ENCODE measurements around the gene RPL12. TPM values are rescaled to one million over a fixed set of nuclear protein-coding genes. Genes with fewer than 3 reads are reported as not detected.
A peak's percentile ranks its signal among the peaks of the same experiment; 100 is the strongest.

RPL12 gene
- total RNA-seq, 1 experiment from 2014 or later = 2,503 TPM

DNA sequence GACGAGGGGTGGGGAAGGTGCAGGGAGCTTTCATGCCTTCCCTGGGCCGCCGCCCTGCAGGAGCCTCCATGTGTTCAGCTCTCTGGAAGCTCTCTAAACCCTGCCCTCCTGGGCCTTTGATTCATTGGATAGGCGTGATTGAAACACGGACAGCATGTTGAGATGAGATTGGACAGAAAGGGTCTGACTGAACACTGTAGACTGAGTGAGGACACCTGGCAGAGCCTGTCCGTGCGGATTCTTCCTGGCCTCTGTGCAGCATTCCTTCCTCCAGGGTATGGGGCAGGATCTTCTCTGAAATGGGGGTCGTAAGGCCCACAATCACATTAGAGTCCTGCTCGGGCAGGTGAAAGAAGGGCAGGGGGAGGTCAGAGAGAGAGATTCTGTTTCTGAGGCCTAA, 12.8 kb downstream of the RPL12 start:
- no peak for DNase-seq (ENCODE audit: low read depth)

DNA sequence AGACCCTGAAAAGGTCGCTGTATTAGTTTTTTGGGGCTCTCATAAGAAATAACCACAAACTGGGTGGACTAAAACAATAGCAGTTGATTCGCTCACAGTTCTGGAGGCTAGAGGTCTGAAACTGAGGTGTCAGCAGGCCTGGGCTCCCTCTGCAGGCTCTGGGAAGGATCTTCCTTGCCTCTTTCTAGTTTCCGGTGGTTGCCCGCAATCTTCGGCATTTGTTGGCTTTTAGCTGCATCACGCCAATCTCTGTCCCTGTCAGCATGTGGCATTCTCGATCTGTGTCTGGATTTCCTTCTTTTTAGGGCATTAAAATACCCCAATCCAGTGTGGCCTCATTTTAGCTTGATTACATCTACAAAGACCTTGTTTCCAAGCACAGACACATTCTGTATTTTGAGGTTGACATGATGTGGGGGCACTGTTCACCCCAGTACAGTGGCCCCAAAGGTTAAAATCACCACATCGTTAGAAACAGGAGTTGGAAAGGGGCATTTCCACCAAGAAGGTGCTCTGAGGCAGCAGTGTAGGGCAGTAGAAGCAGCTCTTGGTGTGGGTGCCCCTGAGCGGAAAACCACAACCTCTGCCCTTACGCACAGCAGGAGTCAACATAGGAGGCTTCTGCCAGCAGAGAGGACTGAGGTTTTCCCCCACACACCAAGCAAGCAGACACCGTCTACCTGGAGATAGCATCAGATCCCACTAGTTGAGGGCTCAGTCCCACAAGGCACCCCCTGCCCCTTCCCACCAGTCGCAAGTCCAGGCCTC, 13.5 kb downstream of the RPL12 start:
- no peak for DNase-seq (ENCODE audit: low read depth)

DNA sequence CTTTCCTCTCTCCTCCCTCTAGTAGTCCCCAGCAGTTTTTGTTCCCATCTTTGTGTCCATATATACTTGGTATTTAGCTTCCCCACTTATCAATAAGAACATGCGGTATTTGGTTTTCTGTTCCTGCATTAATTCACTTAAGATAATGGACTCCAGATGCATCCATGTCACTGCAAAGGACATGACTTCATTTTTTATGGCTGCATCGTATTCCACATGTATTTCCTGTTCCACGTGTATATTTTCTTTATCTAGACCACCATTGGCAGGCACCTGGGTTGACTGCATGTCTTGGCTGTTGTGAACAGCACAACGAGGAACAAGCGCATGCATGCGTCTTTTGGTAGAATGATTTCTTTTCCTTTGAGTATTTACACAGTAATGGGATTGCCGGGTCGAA, 20.8 kb downstream of the RPL12 start:
- no peak for DNase-seq (ENCODE audit: low read depth)

DNA sequence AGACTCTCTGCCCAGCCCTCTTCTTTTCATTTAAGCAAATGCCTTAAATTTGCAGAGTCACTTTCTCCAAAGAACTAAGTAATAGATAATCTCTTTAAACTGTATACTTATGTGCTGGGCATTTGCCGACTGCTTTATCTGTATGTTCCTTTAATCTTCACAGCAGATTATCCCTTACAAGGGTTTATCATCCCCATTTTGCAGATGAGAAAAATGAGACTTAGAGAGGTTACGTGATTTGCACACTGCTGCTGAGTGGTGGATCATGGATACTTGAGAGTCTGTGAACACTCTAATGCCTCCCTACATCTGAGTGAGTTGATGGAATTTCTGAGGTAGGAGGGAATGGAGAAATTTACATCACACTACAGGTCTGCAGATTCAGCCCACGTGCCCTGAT, 22.9 kb downstream of the RPL12 start:
- no peak for DNase-seq (ENCODE audit: low read depth)

DNA sequence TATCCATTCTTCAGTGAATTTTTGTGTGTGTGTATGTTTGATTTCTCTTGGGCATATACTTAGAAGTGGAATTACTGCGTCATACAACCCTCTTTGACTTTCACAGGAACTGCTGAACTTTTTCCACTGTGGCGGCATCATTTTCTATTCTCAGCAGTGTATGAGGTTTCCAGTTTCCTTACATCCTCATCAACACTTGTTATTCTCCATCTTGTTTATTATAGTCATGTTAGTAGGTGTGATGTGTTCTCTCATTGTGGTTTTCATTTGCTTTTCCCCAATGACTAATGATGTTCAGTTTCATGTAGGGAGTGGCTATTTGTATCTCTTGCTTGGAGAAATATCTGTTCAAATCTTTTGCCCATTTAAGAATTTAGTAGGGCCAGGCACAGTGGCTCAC, 24.4 kb downstream of the RPL12 start:
- no peak for DNase-seq (ENCODE audit: low read depth)

DNA sequence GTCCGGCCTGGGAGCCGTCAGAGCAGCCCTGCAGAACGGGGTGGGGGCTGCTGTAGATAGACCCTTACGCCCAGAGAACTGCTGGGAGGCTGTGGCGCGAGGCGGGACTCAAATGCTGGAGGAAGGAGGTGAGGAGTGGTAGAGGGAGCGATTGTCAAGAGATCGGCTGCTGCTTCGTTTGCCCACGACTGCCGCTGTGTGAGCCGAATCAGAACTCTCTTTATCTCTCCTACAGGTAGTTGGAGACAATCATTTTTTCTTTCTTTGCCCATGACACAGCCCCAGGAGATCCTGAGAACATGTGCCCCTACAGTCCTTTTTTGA, 26.6 kb downstream of the RPL12 start:
- no peak for DNase-seq (ENCODE audit: low read depth)

DNA sequence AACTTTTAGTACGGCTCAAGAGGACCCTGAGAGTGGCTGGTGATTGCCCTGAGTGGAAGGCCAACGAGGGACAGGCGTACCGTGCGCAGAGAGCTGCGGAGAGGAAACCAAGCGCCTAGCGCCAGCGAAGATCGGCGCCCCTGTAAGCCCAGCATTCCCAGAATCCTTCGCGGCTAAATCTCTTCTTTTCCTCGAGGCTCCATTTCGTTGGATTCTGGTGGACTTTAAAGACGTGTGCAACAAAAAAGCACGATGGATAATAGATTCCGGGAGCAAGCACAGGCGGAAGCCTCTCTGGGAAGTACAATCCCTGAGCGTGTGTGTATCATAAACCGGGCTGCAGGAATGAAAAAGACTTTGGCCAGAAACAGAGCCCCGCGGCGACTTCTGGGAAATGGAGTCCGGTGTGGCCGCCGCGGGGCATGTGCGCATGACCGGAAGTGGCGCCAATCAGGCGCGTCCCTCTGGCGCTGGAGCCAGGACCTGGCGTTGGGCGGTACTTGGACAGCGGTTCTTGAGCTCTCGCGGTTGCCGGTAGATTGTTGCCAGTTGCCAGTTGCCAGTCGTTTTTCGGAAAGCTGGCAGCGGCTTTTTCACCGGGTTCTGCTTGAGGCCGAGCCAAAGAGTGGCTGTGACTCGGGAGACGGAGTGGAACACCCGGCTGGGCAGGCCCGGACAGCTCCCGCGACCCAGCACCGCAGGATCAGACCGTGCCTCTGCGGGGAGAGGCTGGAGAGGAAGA, 27.1 kb downstream of the RPL12 start, which contains the start of gene ZNF79:
ZNF79 (plus strand) TSS at position 449 of the 742 bp plus-strand sequence. CDS start 406 bp downstream, outside the sequence.
- DNase-seq (ENCODE audit: low read depth) = peak; percentile 98

DNA sequence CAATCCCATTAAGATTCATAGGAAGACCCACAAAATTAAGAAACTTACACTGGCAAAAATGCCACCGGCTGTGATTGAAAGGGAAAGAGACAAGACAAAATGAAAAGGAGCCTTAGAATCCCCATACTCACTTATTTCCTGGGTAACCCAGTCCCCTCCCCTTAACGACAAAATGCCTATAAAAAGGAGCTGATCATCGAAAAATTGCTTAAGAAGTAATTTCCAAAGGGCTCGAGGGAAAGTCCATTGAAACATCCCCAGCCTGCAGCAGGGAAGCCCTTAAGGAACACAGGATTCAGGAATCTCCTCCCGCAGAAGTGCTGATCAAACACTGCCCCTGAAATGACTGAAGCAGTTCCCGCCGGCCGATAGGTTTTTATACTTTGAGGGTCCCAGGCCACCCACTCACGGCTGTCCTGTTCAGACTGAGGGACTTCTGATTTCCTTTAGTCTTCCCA, 27.7 kb downstream of the RPL12 start:
- DNase-seq (ENCODE audit: low read depth) = no peak

DNA sequence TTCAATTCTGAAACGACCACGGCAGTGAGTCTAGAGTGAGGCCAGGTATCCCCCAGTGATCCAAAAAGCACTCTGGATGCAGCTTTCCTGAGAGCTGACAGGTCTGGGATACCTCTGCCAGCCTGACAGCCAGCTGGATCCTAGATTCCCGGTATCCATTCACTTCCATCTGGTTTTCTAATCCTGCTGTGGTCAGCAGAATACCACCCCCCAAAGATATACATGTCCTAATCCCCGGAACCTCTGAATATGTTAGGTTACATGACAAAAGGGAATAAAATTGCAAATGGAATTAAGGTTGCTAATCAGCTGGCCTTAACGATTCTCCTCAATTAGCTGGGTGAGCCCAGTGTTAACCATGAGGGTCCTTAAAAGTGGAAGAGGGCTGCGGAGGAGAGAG, 28.4 kb downstream of the RPL12 start:
- DNase-seq (ENCODE audit: low read depth) = no peak

GRCh38 chr9:127422133-127422782, 28.9 kb downstream of the RPL12 start:
- no peak for DNase-seq (ENCODE audit: low read depth)

- DNase-seq (ENCODE audit: low read depth) = no peak
Observed at GRCh38 chr9:127421057-127421456, 30.1 kb downstream of the RPL12 start.

DNA sequence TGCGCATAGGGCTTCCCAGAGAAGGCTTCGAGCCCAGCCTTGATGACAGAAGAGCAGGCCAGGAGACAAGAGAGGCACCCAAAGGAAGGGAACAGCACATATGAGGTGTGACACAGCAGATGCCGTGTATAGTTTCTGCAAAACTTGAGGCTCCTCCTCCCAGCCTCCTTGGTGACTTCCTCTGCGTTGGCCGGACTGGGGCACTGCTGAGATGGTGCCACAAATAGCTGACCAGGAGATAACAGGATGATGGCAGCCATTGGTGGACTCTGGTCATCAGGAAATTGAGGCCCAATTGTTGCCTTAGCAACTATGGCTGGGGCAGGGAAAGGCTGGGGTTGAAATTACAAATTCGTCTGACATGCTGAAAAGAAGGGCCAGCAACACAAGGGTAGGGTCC, 31.9 kb downstream of the RPL12 start:
- no peak for DNase-seq (ENCODE audit: low read depth)

DNA sequence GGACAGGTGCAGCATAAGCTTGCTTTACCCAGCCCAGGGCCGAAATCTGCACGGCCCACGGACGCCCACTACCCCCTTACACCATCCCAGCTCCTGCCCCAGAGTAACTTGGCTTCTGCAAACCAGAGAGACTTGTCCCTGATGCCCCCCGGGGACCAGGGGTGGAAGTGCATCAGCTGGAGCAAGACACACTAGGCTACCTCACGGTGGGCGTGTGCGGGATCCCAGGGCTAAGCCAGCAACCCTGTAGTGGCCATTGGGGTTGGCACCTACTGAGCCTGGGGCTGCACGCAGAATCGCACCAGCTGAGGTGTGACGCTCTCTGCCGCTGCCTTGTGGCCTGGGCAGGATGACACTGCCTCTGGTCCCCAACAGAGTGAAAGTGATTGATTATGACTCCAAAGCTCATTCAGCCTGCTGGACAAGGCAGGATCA, 33.2 kb downstream of the RPL12 start:
- no peak for DNase-seq (ENCODE audit: low read depth)

DNA sequence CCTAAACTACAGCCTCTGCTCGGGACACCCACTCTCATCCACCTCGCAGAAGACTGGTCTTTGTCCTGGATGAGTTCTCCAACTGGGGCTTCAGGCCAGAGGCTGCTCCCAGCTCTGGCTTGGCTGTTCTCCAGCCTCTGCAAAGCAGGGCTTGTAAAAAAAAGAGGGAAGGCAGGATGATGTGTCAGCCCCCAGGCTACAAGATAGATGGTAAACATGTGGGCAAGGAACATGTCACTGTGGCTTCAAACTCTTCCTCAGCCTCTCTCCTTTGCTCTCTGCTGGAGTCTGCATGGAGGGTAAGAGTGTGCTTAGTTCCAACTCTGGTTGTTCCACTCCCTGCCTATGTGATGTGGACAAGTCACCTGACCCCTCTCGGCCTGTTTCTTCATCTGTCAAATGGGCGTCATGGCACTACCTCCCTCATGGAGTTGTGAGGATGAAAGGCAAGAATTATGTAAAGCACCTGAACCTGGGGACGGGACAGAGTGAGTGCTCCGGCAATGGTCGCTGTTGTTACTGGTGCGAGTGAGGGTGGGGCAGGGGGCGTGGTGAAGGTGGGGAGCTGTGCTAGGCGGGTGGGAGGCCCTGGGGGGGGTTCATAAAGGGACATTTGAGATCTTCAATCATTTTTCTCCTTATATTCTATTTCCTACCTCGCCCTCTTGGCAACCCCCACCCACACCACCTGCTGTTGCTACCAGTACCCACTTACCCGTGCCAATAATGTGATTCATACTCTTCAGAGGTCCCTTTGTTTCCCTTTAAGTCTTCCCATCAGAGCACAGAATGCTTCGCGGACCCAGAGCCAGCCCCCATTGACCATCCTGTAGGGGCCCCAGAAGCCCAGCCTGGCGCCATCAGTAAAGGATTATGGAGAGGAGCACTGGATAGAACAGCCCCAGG, 33.8 kb downstream of the RPL12 start:
- peak; percentile 87 for DNase-seq (ENCODE audit: low read depth)

DNA sequence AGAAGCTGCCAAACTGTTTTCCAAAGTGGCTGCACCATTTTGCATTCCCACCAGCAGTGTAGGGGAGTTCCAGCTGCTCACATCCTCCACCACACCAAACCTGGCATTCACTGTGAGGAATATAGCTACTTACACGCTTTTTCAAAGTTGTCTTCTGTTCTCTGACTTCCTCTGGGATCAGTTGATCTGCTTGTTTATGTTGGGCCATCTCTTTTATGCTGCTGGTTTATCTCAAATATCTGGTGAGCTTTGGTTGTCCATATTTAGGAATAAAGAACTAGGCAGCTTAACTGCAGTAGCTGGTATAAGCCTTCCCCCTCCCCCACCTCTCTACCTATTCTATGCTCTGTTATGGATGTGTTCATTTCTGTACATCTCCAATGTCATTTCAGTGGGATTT, 35.5 kb downstream of the RPL12 start:
- DNase-seq (ENCODE audit: low read depth) = no peak

- no peak for DNase-seq (ENCODE audit: low read depth)
Observed at GRCh38 chr9:127415141-127415540, 36.1 kb downstream of the RPL12 start.

DNA sequence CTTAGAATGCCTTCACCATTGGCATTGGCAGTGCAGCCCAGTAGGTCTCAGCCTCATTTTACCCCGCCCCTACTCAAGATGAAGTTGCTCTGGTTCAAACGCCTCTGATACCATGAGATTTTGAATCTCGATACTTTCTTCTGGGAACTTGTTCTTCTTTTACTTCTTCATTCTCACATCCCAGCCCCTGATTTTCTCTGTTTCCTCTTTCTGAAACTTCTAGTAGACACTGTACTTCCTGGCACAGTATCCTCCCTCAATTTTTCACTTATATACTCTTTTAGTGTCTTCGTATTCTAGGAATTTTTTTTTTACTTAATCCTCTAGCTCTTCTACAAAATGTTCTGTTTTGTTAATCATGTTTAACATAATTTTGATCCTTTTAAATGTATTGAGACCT, 40.1 kb downstream of the RPL12 start:
- no peak for DNase-seq (ENCODE audit: low read depth)

DNA sequence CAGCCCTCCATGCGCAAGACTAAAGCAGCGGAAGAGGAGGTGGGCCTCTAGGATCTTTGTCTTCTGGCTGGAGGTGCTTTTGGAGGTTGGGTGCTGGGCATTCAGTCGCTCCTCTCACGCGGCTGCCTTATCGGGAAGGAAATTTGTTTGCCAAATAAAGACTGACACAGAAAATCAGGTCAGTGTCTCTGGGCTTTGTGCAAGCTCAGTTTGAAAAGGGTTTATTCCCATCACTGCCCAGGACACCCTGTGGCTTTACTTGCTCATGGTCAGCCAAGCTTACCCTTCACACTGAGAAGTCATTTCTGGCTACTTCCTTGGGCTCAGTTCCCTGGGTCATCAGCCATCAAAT, 43.7 kb downstream of the RPL12 start:
- DNase-seq (ENCODE audit: low read depth) = no peak

- no peak for DNase-seq (ENCODE audit: low read depth)
Observed at GRCh38 chr9:127406799-127407491, 44.3 kb downstream of the RPL12 start.

DNA sequence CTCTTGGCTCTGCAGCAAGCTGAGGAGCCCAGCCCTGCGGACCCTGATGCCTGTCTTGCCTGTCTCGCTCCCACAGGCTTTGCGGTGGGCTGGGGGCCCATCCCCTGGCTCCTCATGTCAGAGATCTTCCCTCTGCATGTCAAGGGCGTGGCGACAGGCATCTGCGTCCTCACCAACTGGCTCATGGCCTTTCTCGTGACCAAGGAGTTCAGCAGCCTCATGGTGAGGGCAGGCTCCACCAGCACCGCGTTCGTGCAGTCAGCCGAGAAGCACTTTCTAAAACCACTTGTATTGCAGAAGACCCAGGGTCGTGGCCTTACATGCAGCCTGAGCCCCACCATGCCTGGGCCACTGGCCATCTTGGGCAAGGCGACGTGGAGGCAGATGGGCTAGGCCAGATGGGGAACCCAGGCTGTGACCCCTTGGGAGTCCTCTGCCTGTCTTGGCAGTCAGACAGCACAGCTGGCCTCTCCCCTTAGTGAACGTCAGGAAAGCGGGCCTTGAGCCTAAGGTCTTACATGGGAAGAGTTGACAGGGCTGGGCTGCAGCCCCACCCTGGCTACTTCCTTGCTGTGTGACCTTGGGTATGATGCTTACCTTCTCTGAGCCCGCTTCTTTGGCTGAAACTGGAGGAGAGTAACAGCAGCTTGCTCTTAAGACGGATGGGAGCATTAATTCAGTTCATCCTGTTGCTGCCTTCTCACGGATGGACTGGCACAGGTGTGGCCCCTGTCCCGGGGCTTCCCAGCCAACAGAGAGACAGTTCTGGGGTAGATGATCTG, 45.7 kb downstream of the RPL12 start:
- no peak for DNase-seq (ENCODE audit: low read depth)
